GM21528 (cell line): ENCODE data around the gene KCNMB1.
"Not testable (repeated sequence)": the region's sequence is repeated elsewhere in the genome, so short reads cannot be mapped to it uniquely, and the experiment has no call there.

Experiments used
- ATAC-seq: cut with Tn5 transposase; IDR thresholded peaks from one replicate; pipeline ENCODE4 v1.9.1; 2021; ENCODE audit warnings: mild to moderate bottlenecking, moderate library complexity; ENCODE audit not compliant: unreplicated experiment, low FRiP score

KCNMB1 gene

DNA sequence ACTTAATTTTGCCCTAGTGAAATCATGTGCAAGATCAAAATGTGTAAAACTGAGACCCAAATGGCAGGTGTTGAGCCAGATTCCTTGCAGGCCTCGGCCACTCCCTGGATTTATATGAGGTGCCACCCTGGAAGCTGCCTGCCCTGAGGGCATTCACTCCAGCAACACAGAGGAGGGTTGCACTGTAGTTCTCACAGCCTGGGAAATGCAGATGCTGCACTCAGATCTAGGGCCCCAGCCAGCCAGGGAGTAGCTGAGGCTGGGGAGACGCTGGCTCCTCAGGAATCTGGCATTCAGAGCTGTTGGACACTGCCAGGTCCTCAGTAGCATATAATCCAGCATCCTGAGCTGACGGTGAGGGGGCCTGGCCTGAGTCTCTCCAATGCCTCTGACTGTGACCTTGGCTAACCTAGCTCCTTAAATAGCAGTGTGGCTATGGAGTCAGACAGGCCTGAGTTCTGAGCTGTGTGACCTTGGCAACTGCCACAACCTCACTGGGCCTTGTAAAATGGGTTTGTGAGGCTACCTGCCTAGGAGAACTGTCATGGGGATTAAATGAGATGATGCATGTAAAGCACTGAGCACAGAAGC, 8.7 kb downstream of the KCNMB1 start:
- no peak for ATAC-seq

DNA sequence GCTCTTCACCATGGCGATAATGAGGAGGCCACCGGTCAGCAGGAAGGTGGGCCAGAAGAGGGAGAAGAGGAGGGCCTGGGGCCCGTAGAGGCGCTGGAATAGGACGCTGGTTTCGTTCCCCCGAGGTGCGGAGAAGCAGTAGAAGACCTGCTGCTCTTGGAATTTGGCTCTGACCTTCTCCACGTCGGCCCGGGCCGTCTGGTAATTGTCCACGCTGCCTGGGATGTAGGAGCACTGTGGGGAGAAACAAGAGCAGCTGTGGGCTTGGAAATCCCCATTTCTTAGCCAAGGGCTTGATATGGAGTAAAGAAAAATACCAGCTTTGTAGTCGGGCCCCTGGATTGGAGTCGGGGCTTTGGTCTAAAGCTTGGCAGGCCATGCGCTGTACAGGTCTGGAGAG, 10.4 kb downstream of the KCNMB1 start:
- ATAC-seq, result no peak

DNA sequence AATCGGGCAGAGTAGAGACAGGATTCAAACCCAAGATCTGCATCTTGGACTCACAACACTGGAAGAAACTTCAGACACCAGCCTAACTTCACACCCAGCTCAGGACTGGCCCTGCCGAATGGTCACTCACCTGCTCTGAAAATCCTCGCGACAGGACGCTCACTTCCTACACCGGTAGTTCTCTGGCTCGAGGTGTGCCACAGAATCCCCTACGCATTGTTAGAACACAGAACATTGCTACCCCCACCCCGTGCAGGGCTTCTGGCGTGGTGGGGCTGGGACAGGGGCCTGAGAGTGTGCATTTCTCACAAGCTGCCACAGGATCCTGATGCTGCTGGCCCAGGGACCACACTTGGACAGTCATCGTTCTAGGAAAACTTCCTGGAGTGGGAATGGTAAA, 12.1 kb downstream of the KCNMB1 start:
- no peak for ATAC-seq

DNA sequence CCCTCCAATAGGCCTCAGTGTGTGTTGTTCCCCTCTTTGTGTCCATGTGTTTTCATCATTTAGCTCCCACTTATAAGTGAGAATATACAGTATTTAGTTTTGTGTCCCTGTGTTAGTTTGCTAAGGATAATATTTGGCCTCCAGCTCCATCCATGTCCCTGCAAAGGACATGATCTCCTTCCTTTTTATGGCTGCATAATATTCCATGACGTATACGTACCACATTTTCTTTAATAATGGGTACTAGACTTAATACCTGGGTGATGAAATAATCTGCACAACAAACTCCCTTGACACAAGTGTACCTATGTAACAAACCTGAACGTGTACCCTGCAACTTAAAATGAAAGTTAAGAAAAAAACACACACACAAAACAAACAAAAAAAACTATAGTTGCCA, 12.6 kb downstream of the KCNMB1 start:
- ATAC-seq, result not testable (repeated sequence)

DNA sequence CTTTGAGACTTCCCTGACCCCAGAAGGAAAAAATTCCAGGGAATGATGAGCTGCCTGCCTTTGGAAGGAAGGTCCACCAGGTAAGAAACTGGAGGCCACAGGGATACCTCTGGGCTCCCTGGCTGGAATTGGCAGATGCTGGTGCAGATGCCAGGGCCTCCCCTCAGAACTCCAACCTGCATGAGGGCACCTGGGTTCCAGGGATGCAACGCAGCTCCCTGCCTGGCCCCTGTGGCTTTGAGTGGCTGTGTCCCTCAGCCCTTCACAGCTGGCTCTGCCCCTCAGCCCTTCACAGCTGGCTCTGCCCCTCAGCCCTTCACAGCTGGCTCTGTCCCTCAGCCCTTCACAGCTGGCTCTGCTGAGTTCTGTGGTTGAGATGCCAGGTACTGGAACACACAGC, 13.9 kb downstream of the KCNMB1 start:
- no peak for ATAC-seq

DNA sequence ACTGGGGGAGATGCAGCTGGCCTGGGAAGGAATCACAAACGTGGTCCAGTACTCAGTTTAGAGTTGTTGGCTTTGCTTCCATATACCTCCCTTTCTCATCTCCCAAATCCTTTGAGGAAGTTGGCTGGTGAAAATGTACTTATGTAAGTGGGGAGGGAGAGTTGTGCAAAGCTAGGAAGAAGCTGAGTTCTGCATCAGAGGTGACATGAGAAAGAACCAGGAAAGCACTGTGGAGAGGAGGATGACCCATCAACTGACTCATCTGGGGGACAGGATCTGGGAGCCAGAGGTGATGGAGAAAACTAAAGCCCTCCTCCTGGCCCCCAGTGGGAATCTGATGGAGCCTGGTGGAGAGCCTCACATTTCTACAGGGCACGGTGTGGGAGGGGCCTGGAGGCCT, 16.2 kb downstream of the KCNMB1 start:
- no peak for ATAC-seq

DNA sequence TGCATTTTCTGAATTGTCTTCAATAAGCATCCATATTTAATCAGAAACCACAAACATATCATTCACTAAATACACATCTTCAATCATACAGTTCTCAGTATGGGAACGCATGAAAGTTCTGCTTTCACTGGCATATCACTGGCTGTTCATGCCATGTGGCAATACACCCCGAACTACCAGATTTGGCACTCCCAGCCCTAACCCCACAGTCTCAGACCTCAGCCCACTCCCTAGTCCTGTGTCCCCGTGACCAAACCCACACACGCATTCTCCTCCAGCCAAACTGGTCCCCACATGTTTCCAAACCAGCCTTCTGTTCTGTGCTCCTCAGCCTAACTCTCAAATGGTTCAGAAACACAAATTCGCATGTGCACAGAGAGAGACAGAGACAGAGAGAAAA, 20.6 kb downstream of the KCNMB1 start:
- ATAC-seq, result no peak

DNA sequence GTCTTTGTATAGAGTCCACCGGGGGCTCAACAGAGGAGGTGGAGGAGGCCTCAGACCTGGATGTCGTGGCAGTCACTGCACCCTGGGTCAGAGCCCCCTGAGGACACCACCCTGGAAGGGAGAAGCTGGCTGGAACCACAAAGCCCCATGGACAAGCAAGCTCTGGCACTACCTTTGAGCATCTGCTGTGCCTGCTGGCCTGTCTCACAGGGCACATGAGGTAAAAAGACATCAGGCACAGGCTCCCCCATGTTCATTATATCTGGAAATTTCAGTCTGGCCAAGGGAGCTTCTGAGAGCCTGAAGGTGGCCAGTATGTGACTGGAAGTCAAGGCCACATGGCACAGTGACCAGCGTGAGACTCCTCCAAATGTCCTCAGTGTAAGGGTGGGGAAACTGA, 22.9 kb downstream of the KCNMB1 start:
- ATAC-seq, result no peak

DNA sequence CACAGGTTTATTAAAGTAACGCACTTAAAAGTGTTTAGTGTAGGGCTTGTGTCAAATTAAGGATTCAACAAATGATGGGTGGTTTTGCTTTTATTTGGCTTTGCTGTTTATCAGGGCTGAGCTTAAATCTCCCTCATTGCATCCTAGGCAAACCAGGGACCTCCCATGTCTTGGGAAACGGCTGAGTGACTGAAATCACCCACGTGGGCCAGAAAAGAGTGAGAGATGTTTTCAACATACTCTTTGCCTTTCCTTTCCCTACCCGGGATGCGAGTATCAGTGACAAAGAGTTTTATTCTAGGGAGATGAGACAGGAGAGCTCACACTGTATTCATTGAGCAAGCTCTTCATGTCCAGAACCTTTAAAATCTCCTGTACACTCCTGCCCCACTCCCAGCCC, 23.3 kb downstream of the KCNMB1 start:
- no peak for ATAC-seq

DNA sequence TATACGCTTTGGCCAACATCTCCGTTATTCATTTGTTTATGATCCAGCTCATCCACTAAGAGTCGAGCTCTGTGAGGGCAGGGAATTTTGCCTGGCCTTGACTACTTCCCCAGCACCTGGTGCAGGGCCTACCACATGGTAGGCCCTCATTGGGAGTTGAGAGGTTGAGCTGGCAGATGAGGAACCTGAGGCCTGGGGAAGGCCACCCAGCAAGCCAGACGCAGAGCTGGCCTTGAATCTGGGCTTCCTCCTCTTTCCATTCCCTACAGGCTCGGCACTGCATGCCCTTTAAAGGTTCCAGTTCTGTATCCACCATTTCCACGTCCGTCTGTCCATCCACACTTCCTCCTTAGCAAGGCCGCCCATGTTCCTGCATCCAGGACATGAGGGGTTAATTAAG, 24.2 kb downstream of the KCNMB1 start:
- ATAC-seq, result no peak

DNA sequence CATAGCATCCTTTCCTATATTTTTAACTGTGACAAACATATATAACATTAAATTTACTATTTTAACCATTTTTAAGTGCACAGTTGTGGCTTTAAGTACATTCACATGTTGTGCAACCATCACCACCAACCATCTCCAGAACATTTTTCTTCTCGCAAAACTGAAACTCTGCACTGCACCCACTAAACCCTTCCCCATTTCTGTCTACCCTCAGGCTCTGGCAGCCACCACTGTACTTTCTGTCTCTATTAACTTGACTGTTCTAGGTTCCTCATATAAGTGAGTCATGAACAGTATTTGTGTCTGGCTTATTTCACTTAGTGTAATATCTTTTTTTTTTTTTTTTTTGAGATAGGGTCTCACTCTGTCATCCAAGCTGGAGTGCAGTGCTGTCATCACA, 25.5 kb downstream of the KCNMB1 start:
- no peak for ATAC-seq

DNA sequence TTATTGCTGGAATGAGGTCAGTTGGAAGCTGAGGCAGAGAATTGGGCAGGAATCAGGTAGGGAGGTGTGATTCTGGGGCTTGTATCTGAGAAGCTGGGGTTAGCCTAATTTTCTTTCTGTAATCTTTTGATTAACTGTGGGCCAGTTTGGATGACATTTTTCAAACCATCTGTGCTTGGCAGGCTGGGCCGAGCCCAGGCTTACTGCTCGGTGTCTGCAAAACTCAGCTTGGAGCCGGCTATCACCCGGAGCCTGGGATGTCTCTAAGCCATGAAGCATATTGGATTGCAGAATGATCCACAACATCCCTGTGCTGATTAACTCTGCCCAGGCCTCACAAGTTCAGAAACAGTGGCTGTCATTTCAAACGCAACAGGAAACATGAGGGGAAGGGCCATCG, 26.5 kb downstream of the KCNMB1 start:
- ATAC-seq, result no peak

DNA sequence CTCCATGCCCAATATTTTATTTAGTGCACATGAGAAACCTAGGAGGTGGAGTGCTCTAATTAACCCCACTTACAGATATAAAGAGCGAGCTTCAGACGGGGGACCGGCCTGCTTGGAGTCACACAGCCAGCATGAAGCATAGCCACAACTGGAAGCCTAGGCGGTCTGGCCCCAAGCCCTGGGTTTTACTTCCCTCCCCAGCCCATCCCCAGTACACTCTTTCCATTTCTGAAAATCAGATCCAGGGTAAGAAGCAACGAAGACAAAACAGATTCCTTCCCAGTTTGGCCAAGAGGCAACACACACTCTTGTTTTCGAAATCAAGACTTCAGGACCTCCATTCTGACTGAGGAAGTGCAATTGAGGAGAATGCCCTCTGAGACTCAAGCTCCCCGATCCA, 27.1 kb downstream of the KCNMB1 start:
- ATAC-seq, result no peak

DNA sequence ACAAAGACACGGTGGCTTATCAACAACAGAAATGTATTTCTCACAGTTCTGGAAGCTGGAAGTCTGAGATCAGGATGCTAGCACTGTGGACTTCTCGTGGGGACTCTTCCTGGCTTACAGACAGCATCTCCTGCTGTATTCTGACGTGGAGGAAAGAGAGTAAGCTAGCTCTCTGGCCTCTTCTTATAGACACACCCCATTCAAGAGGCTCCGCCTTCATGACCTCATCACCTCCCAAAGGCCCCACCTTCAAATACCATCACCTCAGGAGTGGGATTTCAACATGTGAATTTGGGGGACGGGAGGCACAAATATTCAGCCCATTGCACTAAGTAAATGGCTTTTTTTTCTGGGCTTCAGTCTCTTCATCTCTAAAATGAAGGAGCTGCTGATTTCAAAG, 27.6 kb downstream of the KCNMB1 start:
- ATAC-seq, result no peak

DNA sequence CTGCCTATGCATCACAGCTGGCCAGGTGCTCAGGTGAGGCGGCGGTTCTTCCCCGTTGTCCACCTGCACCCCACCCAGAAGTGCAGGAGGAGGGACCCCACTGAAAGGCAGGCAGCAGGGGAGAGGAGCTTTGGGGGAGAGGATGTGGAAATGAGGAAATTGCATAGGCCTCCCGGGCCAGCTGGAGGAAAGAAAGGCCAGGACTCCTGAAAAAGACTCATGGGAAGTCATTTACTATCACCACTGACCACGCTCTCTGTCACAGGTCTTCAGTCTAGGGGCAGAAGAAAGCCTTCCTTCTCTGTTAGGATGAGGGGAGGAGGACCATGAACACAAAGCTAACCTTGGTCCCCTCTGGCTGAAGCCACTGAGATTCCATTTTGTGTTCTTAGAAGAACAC, 28.1 kb downstream of the KCNMB1 start:
- no peak for ATAC-seq

DNA sequence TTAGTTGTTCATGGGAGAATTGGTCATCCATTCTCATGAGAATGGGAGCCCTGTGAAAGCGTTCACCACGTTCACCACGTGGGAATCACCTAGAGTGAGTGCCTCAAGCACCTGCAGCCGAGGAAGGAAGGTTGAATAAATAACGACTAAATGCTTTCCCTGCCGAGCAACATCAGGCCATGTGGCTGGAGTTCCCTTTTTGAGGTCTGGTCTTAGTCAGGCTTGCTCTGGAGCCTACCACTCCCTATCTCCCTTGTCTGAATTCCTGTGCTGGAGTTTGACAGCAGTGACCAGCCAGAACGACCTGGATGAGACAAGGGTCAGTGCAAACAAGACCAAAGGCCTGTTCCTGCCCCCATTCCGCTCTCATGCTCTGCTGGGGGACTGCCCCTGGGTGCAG, 28.5 kb downstream of the KCNMB1 start:
- no peak for ATAC-seq

DNA sequence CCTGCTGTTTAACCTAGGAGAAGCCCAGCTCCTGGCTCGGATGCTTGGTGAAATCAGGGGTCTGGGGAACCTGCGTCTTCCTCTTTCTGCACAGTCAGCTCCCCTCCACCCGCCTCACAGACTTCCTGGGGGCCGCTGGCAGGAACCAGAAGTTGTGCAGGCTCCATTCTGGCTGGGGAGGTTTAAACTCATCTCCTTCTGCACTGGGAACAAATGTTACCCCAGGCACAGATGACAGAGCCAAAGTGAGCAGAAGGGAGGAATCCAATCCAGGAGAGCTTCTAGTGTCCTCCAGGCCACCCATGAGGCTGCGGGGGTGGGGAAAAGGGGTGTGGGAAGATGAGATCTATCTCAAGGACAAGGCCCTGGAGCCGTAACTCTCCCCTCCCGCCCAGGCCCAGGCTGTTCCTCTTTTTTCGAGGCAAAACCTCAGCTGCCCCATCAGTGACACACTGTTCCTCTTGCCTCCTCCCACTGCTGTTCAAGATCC, 31.2 kb downstream of the KCNMB1 start:
- ATAC-seq, result no peak

DNA sequence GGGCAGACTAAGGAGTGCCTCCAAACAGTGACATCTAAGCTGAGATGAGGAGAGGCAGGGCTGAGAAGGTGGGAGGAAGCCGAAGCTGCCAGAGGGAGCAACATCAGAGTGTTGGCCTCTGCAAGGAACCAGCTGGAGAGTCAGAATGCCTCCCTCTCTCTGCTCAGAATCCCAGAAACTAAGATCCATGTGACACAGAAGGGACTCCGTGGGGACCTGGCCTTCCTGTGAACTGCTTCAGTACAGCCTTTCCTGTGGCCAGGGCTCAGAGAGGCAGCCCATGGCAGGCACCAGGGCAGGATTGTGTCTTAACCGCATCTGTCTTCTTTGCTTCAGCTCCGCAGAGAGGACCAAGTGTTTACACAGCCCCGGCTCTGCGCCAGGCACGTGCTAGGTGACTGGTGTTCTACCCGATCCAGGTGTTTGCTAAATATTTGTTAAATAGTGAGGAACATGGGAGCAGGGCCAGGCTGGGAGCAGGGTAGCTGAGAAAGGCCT, 33.5 kb downstream of the KCNMB1 start:
- no peak for ATAC-seq

DNA sequence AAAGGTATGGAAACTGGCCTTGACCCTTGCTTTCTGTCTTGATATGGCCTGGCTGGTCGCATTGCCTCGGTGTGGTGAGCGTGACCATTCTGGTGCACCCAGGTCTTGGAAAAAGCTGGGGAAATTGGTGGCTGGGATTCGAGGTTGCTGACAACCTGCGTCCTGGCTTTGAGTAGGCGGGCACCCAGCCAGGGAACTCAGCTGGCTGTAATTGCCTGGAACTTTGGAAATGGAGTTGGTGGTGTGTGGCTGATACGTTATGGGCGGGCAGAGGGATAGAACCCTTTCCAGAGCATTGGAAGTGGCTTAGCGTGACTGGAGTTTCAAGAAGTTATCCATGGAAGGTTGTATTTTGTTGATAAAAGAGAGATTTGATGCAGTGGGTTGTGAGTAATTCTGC, 35.2 kb downstream of the KCNMB1 start:
- no peak for ATAC-seq

DNA sequence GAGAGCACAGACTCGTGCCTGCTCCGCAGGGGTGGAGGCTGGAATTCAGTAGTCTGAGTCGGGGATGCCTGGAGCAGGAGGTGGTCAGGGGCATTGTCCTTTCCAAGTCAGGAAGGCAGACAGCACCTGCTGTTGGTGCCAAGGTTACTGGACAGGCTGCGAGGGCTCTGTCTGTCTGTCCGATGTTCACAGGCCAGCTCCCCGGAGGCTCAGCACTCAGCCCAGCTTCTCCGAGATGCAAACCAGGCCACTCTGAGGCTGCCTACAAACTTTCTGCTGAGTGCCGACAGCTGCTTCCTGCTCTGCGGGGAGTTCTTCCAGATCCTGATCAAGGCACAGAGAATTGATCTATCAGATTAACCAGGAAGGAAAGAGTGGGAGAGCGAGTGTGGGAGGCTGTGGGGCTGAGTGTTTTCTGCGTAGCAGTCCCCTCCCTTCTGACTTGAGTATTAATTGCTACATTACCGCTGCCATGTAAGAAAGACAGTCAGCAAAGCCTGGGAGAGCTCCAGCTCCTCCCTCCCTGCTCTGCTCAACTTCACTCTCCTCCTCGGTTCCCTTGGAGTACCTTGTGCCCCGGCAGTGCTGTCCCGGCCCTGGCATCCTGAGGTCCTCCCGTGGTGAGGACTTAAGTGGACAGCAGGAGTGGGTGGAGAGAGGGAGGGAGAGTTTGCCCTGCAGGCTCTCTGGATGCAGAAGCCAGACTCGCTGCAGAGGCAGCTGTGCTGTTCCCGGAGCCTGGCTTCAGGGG, 36.0 kb downstream of the KCNMB1 start:
- no peak for ATAC-seq

DNA sequence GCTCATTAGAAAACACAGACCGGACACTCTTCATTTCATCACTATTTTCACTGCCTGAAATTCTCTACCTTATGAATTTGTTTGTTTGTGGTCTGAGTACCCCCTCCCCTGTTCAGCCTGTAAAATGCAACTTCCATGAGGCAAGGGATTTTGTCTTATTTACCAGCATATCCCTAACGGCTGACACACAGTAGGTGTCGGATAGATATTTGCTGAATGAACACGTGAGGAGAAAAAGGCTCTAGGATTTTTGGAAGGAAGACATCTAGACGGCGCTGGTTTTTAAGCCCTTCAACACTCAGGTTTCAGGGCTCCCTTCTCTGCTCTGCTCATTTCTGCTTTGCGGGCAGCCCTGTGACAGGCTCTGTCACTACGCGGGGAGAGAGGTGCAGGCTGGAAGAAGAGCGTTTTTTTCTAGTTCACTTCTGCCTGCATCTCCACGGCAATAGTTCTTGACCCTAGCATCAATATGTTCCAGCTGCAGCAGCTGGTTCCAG, 41.0 kb downstream of the KCNMB1 start:
- no peak for ATAC-seq

DNA sequence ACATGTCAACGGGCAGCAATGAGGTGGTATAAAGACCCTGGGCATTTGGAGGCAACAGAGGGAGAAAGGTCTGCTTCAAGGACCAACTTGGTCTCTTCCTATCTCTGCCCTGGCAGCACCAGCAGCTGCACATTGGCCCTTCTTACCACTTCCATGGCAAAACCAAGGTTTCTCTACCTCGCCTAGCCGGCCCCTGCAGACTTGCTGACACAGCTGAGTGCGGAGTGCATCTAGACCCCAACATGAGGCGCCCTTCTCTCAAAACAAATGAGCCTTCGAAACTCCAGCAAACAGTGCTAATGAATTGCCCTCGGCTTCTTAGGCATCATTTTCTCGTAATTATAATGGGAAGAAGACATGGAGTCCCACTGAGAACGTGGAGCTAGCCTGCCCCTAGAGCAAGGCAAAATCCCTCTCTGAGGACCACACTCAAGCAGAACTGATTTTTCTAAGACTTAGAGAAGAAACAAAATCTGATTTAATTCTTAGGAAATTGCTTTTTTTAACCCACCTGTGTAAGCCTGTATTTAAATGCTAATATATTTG, 42.1 kb downstream of the KCNMB1 start:
- ATAC-seq, result no peak
